Measurements from ENCODE around the gene ADAM22. TPM values are rescaled to one million over a fixed set of nuclear protein-coding genes. Genes with fewer than 3 reads are reported as not detected.

The ADAM22 gene
- total RNA-seq, 2 donors from 2014 or later: 1.0 to 3.6 TPM

DNA sequence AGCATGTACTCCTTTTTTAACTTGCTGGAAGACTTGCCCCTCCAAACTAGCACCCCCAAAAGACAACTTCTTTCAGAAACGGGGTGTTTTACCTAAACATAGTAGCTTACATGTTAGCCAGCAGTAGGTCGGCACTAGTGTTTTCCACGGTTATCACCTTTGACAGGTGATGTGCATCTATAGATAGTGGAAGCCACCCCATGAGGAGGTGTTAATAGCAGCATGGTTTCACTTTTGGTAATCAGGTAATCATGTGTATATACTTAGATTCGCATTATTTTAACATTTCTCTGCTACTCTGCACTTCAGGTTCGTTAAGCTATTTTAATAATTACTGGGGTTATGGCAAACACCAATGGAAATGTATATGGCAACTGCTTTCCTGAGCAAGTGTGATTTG lies 268.2 kb downstream of the ADAM22 start:
- H3K4me3 ChIP-seq: no peak overlapping the region
- no peaks in the 10 kb centered on the region for H3K27me3 ChIP-seq
- H3K4me1 ChIP-seq: no peaks in the 10 kb centered on the region
- TF ChIP-seq POLR2A (IDR thresholded peaks at IDR 0.05): no peak
- TF ChIP-seq, protein P1, sequence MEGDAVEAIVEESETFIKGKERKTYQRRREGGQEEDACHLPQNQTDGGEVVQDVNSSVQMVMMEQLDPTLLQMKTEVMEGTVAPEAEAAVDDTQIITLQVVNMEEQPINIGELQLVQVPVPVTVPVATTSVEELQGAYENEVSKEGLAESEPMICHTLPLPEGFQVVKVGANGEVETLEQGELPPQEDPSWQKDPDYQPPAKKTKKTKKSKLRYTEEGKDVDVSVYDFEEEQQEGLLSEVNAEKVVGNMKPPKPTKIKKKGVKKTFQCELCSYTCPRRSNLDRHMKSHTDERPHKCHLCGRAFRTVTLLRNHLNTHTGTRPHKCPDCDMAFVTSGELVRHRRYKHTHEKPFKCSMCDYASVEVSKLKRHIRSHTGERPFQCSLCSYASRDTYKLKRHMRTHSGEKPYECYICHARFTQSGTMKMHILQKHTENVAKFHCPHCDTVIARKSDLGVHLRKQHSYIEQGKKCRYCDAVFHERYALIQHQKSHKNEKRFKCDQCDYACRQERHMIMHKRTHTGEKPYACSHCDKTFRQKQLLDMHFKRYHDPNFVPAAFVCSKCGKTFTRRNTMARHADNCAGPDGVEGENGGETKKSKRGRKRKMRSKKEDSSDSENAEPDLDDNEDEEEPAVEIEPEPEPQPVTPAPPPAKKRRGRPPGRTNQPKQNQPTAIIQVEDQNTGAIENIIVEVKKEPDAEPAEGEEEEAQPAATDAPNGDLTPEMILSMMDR (IDR thresholded peaks at IDR 0.05): no peak
- intact Hi-C loops (cut with DNase I): no loop called here
- 69 to 78% methylated on average over 5 of the region's 5 CpGs for WGBS, 2 donors
- H3K9me3 ChIP-seq: no peaks in the 10 kb centered on the region
- ATAC-seq (no peak), DNase-seq (no peak)
- no peak overlapping the region for H3K27ac ChIP-seq
- H3K36me3 ChIP-seq (replicated peaks in 1 of 2; ENCODE audit: insufficient read depth in 1 of 2, low read depth in 2 of 2): peaks cover 0 to 20% of the 10 kb centered on the region in 2 donors

DNA sequence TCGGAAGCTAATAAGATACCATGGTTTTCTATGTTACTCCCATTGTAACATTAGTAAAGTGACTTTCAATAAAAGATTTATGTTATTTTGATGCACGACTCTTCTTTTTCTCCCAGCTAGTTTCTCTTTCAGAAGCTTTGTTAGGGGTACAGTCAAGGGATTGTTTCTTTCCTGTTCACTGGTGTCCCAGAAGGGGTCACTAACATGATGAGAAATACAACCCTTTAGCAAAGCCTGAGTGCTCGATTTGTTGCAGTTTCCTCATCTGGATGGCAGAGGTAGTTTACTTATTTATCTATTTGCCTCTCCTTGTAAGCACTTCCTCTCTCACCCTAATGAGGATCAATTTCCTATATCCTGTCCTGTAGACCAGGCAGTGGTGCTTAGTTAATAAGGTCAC lies 268.7 kb downstream of the ADAM22 start:
- H3K9me3 ChIP-seq: no peaks in the 10 kb centered on the region
- TF ChIP-seq, protein P1 (IDR thresholded peaks at IDR 0.05): no peak
- no peak for TF ChIP-seq POLR2A (IDR thresholded peaks at IDR 0.05)
- H3K27me3 ChIP-seq: no peaks in the 10 kb centered on the region
- H3K4me3 ChIP-seq: no peak overlapping the region
- no peak overlapping the region for H3K27ac ChIP-seq
- no peaks in the 10 kb centered on the region for H3K4me1 ChIP-seq
- intact Hi-C loops (cut with DNase I): no loop called here
- WGBS, 2 donors: 79 to 83% methylated on average over 3 of the region's 3 CpGs
- H3K36me3 ChIP-seq (replicated peaks in 1 of 2; ENCODE audit: insufficient read depth in 1 of 2, low read depth in 2 of 2): peaks cover 0 to 24% of the 10 kb centered on the region in 2 donors
- ATAC-seq (no peak), DNase-seq (no peak)

DNA sequence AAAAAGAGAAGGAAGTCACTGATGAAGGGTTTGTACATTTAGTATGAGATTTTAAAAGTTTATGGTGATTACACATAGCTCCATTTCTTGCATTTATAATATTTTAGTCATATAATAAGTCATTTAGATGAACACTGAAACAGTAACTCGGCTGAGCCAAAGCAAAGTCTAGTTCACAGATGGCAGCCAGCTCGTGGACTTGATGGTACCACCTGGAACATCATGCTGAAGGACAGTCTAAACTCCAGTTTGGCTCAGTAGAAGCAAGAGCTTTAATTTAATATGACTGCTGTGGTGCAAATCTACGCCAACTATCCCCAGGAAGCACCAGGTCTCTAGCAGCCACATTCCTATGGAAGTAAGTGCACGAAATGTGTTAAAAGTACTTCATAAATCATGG lies 269.4 kb downstream of the ADAM22 start:
- Histone ChIP-seq H3K27ac (no peak overlapping the region), H3K4me3 (no peak overlapping the region), H3K27me3 (no peaks in the 10 kb centered on the region), H3K36me3 (replicated peaks in 1 of 2; ENCODE audit: insufficient read depth in 1 of 2, low read depth in 2 of 2) (peaks cover 0 to 29% of the 10 kb centered on the region in 2 donors), H3K4me1 (no peaks in the 10 kb centered on the region), H3K9me3 (no peaks in the 10 kb centered on the region)
- DNase-seq (no peak), ATAC-seq (no peak)
- WGBS, 2 donors: 92 to 100% methylated on average over 4 of the region's 4 CpGs
- intact Hi-C loops (cut with DNase I): no loop called here
- no peak for TF ChIP-seq POLR2A (IDR thresholded peaks at IDR 0.05)
- TF ChIP-seq, protein P1 (IDR thresholded peaks at IDR 0.05): no peak

DNA sequence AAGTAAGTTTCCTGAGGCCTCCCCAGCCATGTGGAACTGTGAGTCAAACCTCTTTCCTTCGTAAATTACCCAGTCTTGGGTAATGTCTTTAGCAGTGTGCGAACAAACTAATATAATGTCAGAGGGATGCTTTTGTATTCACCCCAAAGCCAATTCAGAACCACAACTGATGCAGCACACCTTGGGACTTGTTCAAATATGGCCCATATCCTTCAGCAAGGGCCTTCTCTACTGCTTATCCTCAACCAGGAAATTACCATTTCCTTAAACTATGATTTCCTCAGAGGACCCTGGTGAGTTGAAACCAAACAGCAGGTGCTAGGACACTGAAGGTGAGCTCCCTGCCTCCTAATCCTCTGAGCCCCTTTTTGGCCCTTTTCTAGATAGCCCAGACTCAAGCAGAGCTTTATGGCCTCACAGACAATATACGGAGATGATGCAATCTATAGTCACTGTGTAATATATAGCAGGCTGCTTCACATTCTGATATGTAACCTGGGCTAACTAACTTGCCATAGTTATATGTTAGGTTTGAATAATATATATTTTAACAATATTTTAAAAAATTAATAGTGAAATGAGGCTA lies 270.6 kb downstream of the ADAM22 start:
- no peaks in the 10 kb centered on the region for H3K27me3 ChIP-seq
- DNase-seq (no peak), ATAC-seq (no peak)
- no peaks in the 10 kb centered on the region for H3K4me1 ChIP-seq
- H3K9me3 ChIP-seq: no peaks in the 10 kb centered on the region
- TF ChIP-seq, protein P1 (IDR thresholded peaks at IDR 0.05): no peak
- no peak for TF ChIP-seq POLR2A (IDR thresholded peaks at IDR 0.05)
- peaks cover under 1 to 34% of the 10 kb centered on the region in 2 donors for H3K36me3 ChIP-seq (replicated peaks in 1 of 2; ENCODE audit: insufficient read depth in 1 of 2, low read depth in 2 of 2)
- intact Hi-C loops (cut with DNase I): no loop called here
- 92 to 98% methylated on average over 3 of the region's 3 CpGs for WGBS, 2 donors
- H3K27ac ChIP-seq: no peak overlapping the region
- H3K4me3 ChIP-seq: no peak overlapping the region

DNA sequence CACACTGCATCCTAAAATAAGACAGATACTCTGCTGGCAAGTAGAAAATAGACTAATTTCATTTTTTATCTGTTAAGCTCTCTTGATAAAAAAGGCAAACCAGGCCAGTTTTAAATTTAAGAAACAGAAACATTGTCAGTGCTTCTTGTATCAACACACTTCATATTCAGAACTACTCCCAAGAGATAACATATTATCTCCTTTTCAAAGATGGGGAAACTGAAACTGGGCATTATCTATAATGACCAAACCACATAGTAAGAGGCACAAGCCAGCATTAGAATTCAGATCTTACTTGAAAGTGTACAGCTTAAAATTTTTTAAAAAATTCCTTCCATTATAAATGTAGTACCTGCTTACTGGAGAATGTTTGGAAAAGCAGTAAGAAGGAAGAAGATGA lies 271.1 kb downstream of the ADAM22 start:
- Histone ChIP-seq H3K4me3 (no peak overlapping the region), H3K27me3 (no peaks in the 10 kb centered on the region), H3K27ac (no peak overlapping the region), H3K9me3 (no peaks in the 10 kb centered on the region), H3K36me3 (replicated peaks in 1 of 2; ENCODE audit: insufficient read depth in 1 of 2, low read depth in 2 of 2) (peaks cover 6 to 34% of the 10 kb centered on the region in 2 donors), H3K4me1 (no peaks in the 10 kb centered on the region)
- intact Hi-C loops (cut with DNase I): no loop called here
- ATAC-seq (no peak), DNase-seq (no peak)
- no peak for TF ChIP-seq POLR2A (IDR thresholded peaks at IDR 0.05)
- TF ChIP-seq, protein P1 (IDR thresholded peaks at IDR 0.05): no peak
